ENCODE data around the gene ZKSCAN3.
"Not testable (repeated sequence)": the region's sequence is repeated elsewhere in the genome, so short reads cannot be mapped to it uniquely, and the experiment has no call there.

The ZKSCAN3 gene

GRCh38 chr6:28343898-28344677 lies 5.7 kb upstream of the ZKSCAN3 start:
- no peak for DNase-seq

GRCh38 chr6:28345201-28345600 lies 4.5 kb upstream of the ZKSCAN3 start:
- DNase-seq: no peak

DNA sequence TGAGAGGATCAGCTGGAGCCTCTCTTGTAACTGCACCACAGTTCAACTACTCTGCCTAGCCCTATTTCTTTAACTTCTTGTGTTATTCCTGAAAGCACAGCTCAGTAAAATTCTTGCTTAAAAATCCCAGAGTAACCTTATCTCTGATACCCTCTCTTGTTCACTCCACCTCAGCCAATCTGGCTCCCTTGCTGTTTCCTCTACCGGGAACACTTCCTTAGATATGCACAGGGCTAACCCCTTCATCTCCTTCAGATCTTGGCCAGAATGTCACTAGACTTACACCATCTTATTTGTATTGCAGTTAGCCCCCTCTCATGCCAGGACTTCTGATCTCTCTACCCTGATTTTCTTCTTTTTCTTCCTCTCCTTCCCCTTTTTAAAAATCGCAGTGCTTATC lies 2.6 kb upstream of the ZKSCAN3 start:
- DNase-seq: no peak

DNA sequence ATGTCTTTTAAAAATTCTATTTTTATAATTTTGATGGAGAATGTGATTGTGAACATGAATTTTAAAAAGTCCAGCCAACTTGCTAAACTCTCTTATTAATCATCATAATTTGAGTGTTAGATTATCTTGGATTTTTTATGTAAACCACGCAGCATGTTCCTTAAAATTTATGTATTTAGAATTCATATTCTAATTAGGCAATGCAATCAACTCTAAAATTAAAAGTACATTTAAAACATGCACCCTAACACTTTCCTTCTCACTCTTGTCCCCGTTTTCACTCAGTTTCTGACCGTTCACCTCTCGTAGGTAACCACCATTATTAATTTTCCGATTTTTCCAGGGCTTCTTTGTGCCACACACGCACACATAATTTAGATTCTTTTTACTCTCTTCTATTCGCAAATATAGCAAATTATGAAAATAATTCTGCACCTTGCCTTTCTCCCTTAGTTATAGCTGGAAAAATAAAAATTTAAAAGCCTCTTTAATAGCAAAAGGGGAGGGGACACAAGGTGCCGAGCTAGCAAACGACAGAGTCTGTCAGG lies 329 bp upstream of the ZKSCAN3 start:
- no peak for DNase-seq

DNA sequence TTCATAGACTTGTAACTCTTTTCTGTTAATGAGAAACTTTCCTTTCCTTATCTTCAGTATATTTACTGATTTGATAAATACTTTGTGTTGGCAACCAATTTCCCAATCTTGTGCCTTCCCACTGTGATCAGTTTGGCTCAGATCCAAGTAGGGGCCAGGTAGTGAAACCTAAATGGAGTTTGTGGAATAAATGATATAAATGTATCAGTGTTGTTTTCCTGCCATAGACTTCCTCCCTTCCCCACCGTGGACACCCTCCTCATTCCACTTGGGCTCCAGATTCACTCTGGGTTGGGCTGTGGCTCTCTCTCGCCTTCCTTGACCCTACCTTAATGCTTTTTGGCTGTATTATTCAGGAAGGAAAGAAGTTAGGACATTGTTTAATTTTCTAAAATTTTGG lies 1.3 kb downstream of the ZKSCAN3 start:
- no peak for DNase-seq

DNA sequence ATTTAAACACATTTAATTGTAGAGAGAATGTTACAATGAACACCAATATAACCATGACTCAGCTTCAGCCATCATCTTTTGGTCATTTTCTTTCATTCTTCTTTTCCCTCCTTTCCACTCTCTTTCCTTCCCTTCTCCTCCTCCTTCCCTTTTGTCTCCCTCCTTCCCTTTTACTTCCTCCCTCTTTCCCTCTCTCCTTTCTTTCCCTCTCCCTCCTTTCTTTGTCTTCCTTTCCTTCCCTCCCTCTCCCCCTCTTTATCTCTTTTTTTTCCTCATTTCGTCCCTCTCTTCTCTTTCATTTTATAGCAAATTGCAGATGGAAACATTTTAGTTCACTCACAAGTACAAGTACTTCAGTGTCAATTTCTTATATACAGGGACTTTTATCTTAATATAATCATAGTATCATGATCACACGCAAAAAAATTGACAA lies 1.8 kb downstream of the ZKSCAN3 start:
- DNase-seq: no peak

DNA sequence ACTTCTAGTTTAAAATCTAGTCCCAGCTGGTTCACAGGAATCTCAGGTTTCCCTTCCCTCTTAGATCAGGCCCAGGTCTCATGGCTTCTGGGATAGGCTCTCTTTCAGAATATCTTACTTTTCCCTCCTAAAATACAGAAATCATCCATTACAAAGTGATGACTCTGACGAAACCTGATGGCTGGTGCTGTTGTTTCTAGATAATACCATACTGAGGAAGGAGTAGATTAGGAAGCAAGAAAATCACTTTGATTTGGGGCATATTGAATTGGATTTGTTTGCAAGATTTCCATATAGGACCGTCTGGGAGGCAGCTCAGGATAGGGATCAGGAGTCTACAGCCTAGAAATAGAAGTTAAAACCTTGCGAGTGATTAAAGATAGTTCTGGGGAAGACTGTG lies 3.6 kb downstream of the ZKSCAN3 start:
- no peak for DNase-seq

DNA sequence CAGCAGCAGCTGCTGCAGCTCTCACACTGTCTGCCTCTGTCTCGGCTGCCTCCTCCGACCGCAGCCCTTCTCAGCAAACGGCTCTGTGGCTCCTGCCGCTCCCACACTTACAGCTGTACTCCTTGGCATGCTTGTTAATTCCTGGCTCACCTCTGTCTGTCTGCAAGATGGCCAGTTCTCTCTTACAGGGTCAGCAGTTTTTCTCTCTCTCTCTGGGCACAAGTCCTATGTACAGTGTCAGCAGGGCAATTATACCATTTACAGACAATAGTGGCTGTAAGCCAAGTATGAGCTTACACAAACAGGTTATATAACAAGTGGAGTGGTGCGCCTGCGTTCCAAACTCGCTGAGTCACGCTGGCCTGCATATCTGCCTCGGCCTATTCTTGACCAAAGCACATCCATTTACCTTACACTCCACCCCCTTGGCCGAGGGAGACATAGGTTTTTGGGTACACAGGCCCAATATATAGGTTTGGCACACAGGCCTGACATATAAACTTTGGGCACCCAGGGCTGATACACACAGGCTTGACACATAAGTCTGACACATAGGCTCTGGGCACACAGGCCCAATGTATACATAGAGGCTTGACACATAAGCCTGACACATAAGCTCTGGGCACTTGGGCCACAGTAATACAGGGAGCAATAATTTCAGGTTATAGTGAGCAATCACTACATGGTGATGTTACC lies 4.4 kb downstream of the ZKSCAN3 start:
- no peak for DNase-seq

GRCh38 chr6:28354688-28355554 lies 5.2 kb downstream of the ZKSCAN3 start:
- DNase-seq: no peak

DNA sequence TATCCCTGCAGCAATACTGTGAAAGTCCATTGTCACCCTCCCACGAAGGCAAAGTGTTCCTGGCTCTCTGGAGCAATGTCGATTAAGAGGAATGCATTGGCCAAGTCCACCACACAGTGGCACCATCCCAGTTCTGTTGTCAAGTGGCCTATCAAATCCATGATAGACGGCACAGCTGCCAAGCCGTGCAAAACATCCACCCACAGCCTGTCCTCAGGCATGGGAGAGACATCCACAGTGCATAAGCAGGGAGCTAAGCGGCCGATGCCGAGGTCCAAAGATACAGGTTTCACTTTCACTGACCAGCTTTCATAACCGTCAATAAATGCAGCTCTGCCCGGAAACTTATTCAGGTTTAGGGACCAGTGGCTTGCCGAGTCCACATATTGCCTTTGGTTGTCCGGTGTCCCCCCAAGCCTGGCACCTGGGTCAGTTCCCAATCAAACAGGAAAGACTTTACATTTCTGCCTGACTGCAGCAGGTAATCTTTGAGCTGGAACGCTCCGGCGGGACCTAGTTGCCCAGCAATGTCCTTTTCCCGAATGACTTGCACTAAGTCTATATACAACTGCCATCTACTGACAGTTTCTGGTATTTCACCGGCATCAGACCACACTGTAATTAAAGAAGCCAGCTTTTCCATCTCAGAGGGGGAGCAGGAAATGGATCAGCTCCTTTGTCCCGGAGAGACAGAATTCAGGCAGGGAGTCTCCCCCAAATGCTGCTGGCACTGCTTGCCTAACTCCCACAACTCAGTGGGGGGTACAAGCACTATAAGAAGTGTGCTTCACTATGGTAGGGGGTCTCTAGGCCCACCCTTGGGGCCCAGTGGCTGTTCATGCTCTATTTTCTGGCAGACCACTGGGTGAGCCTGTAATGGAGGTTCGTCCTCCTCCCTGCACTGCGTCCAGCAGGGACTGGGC lies 6.3 kb downstream of the ZKSCAN3 start:
- peak; percentile 61 to 80 for DNase-seq

DNA sequence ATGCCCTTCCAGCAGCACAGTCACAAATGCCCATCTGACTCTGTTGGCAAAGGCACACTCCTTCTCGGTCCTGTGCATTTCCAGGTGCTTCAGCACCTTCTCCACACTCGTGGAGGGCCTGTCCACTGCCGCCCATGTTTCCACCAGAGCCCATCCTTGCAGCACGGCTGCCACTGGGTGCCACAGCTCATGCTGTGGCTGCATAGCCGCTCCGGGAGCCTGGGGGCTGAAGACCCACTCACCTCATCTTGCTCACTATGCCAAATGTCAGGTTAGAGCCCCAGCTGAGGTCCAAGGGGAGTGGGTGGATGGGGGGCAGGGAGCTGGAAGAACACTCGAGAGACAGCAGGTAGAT lies 6.9 kb downstream of the ZKSCAN3 start:
- DNase-seq: no peak

GRCh38 chr6:28357036-28357435 lies 7.3 kb downstream of the ZKSCAN3 start:
- DNase-seq: no peak

- not testable (repeated sequence) for DNase-seq
These were observed 9.8 kb downstream of the ZKSCAN3 start for GRCh38 chr6:28359562-28359961.

DNA sequence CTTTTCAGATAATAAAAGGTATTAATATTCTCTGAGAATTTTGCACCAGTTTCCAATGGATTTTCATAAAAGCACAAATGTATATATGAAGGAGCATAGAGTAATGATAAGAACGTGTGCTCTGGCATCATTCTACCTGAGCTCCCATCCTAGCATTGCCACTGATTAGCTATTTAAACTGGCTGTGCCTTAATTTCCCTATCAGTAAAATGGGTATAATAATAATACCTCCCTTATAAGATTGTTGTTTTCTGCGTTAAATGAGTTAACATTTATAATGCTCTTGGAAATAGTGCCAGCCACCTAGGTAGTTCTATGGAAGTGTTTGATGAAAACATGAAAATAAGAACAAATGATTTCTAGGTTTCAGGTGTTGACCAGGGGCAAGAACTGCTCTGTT lies 11.2 kb downstream of the ZKSCAN3 start:
- no peak for DNase-seq

- DNase-seq: not testable (repeated sequence)
These were observed 15.8 kb downstream of the ZKSCAN3 start for GRCh38 chr6:28365590-28365989.

- no peak for DNase-seq
These were observed 18.8 kb downstream of the ZKSCAN3 start for GRCh38 chr6:28368522-28368921.

DNA sequence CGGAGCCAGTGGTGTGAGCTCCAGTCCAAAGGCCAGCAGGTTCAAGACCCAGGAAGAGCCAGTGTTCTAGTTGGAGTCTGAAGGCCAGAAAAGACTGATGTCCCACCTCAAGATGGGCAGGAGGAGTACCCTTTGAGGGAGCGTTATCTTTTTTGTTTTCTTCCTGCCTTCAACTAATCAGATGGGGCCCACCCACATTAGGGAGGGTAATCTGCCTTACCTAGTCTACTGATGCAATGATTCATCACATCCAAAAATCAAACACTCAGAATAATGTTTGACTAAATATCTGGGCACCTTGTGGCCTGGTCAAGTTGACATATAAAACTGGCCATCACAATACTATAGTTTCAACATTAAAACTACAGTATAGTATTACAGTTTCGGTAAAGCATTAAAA lies 19.7 kb downstream of the ZKSCAN3 start:
- DNase-seq: no peak

GRCh38 chr6:28370440-28370839 lies 20.7 kb downstream of the ZKSCAN3 start:
- DNase-seq: no peak

DNA sequence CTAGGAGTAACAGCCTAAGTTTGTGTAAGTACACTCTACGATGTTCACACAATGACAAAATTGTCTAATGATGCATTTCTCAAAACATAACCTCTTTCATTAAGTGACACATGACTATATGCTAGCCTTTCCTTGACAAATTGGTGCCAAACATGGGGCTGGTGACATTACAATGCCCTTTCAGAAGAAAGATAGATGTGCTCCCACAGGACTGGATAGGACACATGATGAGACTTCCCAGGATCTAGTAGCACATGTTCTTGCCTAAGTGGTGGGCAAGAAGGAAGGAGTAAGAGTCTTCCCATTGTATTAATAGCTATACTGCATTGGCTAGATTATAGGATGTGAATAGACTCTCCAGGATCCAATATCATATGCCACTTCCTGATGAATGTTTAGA lies 21.5 kb downstream of the ZKSCAN3 start:
- no peak for DNase-seq

- DNase-seq: no peak
These were observed 22.1 kb downstream of the ZKSCAN3 start for GRCh38 chr6:28371706-28372451.

GRCh38 chr6:28373925-28374324 lies 24.2 kb downstream of the ZKSCAN3 start:
- no peak for DNase-seq
